GM19372 (cell line): ENCODE measurements around the gene LRATD1.

Experiments used
- ATAC-seq: cut with Tn5 transposase; IDR thresholded peaks from one replicate; pipeline ENCODE4 v1.9.1; 2021; ENCODE audit warnings: mild to moderate bottlenecking, low read depth, moderate library complexity; ENCODE audit not compliant: unreplicated experiment

Gene LRATD1

DNA sequence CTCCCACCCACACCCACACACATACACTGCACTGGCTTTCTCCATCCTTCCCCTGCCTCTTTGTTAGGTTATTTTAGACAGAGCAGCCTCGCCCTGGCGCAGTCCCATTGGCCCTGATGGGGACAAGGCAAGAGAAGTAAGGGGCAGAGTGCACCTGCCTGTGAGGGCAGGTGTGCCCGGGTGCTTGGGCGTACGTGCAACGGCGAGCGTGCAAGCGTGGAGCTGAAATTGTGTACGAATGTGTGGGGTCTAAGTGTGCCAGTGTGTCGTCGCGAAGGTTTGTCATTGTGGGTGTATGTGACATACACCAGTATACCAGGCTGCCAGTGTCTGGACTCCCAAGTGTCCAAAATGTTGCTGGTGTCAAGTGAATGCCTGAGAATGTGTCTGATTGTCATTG lies 544 bp downstream of the LRATD1 start:
- ATAC-seq, result no peak

DNA sequence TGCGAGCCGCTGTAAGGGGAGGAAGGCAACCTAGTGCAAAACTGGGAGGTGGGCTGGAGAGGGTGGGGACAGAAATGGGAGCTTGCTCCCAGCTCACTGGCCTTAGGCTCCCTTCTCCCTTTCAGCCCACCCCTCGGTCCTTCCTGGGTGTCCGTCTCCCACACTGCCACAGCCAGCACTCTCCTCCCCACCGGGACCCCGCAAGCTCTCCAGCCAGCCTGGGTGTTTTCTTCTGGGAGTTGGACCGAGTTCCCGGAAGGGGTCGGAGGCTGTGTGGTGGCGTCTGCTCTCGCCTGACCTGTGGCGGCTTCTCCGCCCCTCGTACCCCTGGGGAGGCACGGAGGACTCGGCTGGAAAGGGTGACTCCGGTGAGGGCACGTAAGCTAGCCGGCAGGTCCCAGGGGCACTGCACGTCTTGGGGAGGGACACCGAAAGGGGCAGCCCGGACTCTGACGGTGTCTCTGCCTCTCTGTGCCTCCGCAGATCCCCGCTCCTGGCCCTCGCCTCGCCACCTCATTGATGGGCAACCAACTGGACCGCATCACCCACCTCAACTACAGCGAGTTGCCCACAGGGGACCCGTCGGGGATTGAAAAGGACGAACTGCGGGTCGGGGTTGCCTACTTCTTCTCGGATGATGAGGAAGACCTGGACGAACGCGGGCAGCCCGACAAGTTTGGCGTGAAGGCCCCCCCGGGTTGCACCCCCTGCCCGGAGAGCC lies 1.1 kb downstream of the LRATD1 start:
- ATAC-seq, result no peak

DNA sequence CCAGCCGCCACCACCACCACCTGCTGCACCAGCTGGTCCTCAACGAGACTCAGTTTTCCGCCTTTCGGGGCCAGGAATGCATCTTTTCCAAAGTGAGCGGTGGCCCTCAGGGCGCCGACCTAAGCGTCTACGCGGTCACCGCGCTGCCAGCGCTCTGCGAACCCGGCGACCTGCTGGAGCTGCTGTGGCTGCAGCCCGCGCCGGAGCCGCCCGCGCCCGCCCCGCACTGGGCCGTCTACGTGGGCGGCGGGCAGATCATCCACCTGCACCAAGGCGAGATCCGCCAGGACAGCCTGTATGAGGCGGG lies 1.6 kb downstream of the LRATD1 start:
- no peak for ATAC-seq

DNA sequence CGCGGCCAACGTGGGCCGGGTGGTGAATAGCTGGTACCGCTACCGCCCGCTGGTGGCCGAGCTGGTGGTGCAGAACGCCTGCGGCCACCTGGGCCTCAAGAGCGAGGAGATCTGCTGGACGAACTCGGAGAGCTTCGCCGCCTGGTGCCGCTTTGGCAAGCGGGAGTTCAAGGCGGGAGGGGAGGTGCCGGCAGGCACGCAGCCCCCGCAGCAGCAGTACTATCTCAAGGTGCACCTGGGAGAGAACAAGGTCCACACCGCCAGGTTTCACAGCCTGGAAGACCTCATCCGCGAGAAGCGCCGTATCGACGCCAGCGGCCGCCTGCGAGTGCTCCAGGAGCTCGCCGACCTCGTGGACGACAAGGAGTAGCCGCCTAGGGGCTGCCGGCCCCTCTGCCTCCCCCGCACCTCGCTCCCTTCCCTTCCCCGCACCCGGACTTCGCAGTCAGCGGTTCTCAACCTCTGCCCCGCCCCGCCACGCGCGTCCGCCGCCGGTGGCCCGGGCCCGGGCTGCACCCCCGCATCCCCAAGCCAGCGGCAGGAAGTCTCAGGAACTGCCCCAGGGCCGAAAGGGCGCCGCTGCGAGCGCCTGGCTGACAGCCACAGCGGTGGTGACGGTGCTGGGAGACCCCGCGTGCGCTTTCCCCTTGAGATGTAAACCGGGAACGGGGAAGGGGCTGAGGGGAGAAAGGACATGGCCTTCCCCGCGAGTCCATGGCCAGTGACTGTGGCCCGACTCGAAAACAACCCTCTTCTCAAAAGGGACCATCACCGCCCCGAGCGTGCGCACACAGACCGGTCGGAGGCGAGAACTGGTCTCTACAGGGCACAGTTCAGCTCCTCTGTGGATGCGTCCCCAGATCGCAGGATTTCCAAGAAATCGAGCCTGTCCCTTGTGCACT lies 2.2 kb downstream of the LRATD1 start:
- no peak for ATAC-seq

DNA sequence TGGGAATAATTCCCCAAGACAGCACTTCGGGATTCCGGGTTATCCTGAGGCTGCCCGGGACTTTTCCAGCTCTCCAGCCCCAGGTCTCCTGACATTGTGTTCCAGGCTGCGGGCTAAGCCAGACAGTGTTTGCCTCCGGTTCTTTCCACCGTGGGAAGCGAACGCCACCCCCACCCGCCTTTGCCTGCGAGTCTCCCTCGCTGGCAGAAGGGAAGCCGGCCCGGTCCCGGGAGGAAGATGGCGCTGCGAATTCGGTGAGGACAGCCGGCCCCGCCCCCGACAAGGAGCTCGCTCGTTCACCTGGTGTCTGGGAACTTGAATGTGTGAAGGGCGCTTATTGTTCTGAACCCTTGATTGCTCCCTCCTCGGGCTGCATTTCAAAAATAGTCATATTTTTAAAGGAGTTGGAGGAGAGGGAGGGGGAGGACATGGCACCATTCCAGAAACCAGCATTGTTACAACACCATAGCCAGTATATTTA lies 2.9 kb downstream of the LRATD1 start:
- ATAC-seq, result no peak

DNA sequence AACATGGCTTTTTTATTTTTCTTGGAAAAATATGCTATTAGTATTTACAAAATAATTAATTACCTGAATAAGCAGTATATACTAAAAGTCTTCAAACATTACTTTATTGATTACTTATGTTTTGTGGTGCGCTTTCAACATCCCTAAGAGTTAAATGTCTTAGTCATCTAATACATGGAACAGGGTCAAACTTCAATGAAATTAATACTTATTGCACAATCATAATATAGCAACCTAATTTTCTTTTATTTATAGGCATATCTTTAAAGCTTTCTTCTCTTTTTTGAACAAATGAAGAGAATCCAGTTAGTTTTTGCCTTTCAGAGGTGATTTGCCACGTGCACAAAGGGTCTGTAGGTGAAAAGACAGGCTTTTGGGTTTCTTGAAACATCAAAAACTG lies 6.0 kb downstream of the LRATD1 start:
- ATAC-seq, result no peak

DNA sequence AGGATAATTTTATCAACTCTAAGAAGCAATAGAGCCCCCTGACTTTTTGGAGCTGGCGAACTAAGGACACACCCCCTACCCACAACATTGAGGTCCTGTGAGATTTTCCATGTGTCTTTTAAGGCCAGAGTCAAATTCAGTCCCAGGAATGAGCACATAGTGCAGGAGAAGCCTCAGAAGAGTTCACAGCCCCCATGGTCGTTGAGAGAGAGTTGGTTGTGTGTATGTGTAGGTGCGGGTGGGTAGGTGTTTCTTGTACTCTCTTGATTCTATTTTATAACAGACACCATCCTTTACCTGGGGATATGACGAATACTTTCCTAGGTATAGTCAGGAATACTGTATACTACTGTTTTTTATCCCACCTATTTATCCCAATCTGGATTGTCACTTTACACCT lies 8.6 kb downstream of the LRATD1 start:
- ATAC-seq, result no peak

DNA sequence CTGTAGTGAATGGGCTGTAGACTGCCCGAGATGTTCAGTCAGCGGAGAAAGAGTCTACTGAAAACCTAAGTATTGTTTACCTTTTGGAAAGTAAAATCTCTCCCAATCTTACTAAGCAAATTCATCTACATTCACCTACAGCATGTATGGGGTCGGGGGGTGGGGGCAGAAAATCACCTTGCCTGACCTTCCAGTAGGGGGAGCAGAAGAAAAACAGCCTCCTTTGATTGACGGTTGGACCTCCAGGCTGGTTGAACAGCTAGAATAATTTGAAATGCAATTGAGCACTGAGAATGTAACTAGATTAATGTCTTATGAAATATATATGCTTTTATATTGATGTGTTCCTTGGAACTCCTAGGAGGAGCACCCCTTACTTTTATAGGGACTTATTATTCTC lies 10.0 kb downstream of the LRATD1 start:
- ATAC-seq, result no peak

DNA sequence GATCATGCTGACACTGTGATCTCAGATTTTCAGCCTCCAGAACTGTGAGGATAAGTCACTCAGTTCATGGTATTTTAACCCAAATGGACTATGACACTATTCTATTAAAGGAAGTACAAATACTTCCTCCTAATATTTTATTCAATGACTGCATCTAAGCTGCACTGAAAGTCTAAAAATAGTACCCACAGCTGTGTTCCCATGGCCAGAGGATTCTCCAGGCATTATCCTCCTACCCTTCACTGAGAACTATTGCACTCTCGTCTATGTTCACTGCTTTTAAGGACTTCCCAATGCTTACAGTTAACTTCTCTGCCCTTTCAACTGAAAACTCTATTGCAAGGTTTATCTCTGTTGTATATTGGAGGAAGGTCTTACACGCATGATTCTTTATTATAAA lies 15.2 kb downstream of the LRATD1 start:
- ATAC-seq, result no peak

DNA sequence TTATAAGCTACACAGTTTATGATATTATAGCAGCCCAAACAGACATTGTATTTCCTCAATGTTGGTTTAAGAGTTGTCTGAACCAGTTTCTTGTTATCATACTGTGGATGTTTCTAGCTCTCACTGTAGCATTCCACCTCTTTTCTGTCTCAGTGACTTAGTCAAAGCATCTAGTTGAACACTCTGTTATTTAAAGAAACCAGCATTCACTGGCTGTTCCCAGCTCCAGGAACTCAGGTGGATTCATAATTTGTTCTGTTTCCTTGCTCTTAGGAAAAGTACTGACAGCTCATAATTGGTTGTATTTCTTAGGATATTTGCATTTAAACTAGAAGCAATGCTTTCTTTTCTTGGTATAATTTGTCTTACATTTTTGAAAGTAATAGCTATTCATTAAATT lies 17.5 kb downstream of the LRATD1 start:
- no peak for ATAC-seq

DNA sequence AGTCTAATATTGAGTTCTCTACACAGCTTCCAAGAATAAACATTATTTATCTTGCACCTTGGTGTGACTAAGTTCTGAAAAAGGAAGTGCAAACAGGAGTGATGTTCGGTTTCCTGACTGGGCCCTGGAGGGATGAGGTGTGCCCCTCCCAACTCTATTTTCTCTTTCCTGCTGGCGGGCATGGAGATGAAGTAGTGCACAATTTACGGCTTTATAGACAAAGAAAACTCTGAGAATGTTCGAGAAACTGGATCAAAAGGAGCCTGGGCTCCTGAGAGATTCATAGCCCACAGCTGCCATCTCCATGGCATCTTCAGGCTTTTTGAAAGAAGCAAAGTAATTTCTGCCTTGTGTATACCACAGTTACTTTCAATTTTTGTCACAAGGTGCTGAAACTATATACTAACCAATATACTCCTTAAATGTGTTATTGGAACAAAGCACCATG lies 22.3 kb downstream of the LRATD1 start:
- peak; percentile 78 for ATAC-seq

DNA sequence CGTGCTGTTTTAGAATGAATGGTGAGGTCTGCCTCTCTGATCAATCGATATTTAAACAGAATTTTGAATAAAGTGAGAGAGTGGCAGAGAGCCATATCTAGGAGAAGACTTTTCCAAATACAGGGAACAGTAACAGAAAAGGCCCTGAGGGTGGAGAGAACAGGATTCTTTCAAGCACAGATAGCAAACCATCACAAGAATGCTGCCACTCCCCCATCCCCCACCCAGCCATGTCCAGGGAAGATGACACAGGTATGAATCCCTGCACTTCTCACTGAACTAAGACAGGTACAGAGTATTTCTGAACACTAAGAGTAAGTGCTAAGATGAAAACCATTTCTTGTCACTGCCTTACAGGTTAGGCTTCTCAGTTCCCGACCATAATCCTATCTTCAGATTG lies 23.6 kb downstream of the LRATD1 start:
- no peak for ATAC-seq

DNA sequence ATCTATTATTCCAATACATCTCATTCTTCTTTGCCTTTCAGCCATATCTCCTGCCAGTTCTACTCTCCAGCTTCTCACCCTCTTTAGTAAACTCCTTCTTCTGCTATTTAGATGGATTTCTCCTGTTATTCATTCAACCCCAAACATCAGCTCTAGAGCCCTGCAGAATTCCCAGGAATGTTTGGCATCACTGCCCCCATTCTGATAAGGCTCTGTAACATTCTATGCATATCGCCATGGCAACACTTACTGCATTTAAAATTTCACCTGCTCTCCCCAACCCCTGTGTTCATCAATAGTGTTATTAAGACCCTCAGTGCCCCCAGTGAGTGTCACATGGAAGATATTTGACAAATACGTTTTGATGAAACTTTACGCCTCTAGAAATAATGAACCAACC lies 28.6 kb downstream of the LRATD1 start:
- no peak for ATAC-seq

DNA sequence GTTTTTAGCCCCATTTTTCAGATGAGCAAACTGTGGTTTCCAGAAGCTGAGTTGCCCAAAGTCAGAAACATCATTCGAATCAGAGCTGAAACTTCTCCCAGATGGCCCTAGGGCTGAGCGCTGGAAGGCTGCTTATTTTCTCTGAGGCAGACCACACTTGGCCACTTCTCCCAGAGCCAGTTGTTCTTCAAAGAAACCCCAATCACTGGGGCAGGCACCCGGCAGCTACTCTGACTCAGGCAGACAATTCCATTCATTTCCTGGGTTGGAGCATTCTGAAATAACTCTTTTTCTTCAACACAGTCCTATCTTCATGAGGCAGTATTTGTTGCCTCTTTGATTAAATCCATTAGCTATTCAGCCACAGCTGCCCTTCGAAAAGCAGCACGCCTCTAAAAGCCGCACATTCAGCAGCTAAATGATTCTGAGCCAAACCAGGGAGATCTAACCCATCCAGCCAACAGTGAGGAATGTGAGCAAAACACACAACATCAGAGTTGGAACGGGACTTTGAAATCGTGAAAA lies 40.9 kb downstream of the LRATD1 start:
- no peak for ATAC-seq

DNA sequence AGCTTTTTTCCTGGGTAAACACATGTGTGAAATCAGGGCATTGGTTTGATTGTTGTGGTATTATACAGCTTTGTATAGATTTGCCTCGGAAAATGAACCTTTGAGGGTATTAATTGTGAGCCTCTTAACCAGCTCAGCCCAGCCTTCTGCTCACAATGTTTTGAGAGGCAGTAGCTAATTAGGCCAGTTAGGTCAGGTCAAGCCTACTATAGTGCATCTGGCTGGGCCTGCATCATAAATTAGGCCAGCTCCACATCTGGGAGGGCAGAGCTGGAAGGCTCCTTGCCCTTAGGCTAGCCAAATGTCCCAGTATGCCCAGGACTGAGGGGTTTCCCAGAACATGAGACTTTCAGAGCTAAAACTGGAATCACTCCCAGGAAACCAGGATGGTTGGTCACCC lies 43.0 kb downstream of the LRATD1 start:
- ATAC-seq, result no peak

DNA sequence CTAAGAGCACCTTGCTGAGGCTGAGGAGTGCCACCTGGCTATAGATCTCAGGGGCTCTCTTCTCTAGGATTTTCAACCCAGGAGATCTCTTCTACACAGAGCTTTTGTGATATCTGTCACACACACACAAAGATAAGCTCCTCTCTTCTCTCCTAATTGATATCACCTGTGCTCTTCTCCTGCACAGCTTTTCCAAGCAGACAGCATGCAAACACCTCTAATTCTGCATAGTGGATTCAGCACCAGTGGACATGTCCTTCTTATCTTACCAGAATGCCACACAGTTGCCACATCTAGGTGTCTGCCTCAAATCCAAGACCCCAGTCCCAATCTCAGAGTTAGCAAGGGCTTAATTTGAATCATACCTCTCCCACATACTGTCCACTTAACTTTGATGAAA lies 43.9 kb downstream of the LRATD1 start:
- ATAC-seq, result no peak

DNA sequence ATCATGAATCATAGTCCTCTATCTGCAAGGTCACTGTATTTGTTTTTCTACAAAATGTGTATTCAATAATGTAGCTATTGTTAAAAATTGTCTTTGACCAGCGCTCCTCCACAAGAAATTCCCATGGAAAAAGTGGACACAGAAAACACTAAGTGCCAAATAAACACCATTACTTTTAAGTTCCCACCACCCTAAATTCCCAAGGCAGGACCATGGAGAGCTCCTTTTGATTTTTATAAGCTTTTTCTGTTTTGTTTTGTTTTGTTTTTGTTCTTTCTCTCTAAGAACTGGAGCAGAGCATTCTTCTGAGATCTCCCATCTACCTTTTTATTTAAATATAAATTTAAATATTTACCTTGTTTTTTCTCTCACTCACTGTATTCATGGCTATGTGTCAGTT lies 44.5 kb downstream of the LRATD1 start:
- ATAC-seq, result no peak

DNA sequence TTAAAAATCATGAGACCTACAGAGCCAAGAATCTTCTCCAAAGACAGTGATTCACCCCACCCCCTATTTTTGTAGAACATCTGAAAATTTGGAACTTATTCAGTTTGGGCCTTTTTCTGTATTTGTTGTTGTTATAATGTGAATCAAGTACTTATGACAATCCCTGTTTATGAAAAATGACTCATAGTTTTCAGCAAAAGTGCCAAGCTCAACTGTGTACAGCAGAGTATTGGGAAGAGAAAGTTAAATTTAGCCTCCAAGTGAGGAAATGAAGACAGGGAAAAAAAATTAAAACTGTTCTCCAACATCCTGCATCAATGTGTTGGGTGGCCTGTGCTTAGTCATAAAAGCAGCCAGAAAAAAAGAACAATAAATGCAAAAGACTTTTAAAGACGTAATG lies 46.2 kb downstream of the LRATD1 start:
- ATAC-seq, result no peak

DNA sequence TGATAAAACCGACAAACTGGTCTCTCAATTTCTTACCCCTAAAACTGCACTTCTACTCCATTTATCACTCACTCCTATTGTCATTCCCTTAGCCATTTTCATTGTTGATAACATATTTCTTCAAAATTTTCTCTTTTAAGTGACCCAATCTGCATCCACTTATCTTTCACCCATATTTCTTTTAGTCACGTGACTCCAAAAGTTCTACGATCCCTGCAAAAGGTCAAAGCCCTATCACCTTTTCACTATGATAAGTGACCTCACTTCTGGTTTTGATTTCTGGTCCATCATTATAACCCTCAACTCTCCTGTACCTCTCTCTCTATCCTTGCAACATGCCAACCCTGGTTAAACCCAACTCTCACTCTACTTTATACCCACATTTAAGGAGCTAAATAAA lies 49.1 kb downstream of the LRATD1 start:
- ATAC-seq, result no peak
